ENCODE results near the gene RABGEF1.
"Not testable (repeated sequence)": the region's sequence is repeated elsewhere in the genome, so short reads cannot be mapped to it uniquely, and the experiment has no call there.

RABGEF1 gene

GRCh38 chr7:66816658-66817057, 76.1 kb downstream of the RABGEF1 start:
- not testable (repeated sequence) for DNase-seq

GRCh38 chr7:66817208-66817795, 76.8 kb downstream of the RABGEF1 start:
- peak in 1 of 3 donors; percentile 26 for DNase-seq

- not testable (repeated sequence) for DNase-seq
Measured at GRCh38 chr7:66817956-66818355, 77.4 kb downstream of the RABGEF1 start.

DNA sequence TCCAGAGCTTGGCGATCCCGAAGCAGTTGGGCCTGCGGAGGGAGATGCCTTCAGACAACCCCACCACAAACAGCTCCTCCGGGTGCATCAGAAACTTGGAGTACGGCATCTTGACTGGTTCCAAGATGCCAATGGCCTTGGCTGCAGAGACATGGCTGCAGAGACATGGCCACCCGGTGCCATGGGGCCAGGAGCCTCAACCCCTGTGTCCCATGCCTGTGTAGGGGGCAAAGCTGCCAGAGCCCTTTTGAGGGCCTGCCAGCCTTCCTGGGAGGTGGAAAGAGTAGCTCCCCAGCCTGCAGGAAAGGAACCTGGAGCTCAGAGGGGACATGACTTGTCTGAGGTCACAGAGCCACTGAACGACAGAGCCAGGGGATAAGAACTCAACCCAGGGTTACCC, 83.5 kb downstream of the RABGEF1 start:
- no peak for DNase-seq

- peak; percentile 77 to 81 (median 78) for DNase-seq
Measured at GRCh38 chr7:66825538-66825937, 85.0 kb downstream of the RABGEF1 start.

DNA sequence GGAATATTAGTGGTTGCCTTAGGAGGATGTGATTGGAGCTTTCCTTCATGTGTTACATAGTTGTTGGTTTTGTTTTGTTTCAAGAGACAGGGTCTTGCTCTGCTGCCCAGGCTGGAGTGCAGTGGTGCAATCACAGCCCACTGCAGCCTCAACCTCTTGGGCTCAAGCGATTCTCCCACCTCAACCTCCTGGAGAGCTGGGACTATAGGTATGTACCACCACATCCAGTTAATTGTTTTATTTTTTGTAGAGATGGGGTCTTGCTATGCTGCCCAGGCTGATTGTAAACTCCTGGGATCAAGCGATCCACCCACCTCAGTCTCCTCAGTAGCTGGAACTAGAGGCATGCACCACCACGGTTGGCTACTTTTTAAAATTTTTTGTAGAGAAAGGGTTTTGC, 86.1 kb downstream of the RABGEF1 start:
- no peak for DNase-seq

DNA sequence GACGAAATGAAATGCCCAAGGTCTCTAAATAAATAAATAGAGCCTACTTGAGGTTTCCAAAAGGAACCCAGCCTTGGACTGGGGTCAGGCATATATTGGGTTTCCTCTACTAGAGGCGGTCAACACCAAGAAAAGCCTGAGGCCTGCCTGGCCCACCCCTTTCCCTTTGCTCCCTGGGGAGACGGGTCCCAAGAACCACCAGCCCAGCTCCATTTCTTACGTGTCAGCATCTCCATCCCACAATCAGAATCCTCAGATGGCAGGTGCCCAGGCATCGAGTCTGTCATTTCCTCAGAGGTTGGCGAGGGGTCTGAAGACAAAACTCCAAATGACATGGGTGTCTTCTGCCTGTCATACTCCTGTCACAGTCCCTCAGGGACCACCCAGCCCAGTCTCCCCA, 90.4 kb downstream of the RABGEF1 start:
- DNase-seq, result not testable (repeated sequence)

DNA sequence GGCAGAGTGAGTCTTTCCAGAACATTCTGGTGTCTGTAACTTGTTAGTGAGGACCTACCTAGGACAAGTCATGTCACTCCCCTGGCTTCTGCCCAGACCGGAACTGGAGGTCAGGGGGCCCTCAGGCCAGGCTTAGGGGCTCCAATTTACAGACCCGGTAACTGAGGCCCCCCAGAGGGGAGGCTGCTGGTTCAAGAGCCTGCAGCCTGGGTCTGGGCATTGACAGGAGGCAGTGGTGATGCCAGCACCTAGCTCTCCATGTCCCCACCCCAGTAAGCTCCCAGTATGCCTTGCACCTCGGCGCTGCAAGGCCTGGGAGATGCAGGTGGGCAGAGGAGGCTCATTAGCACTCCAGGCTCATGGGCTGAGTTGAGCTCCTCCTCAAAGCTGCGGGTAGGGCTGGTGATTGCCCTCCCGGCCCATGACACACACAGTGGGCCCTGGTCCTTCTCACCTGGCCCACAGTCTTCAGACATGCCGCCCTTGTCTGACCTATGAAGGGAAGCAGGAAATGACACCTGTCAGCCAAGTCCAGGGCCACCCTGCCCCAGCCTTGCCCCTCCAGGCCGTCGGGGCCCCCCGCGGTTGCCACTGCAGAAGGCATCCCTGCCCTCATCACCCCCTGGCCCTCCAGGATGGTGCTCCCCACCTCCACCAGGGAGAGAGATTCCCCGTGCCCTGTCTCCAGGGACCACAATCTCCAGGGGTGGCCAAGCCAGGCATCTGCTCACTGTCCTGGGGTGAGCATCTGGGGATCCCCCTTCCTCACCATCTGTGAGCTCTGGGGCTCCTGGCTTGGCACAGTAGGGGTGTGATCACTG, 92.2 kb downstream of the RABGEF1 start:
- DNase-seq, result no peak

DNA sequence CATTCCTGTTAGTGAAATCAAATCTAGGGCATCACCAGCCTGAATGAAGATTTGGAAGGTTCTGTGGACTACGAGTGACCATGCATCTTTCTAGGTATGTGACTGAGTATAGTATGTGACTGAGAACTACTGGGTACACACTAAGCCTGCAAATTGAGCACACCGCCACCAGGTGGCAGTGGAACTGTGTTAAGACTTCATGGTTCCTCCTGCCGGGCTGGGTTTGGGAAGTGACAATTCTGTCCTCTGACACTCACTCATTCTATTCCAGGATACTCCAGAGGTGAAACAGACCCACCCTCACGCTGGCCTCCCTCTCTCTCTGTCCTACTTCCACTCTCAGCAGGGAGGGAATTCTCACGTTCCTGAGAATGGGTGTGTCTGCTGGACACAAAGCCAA, 96.5 kb downstream of the RABGEF1 start:
- DNase-seq, result peak; percentile 85 to 86 (median 86)

- DNase-seq, result no peak
Measured at GRCh38 chr7:66837661-66838060, 97.1 kb downstream of the RABGEF1 start.

DNA sequence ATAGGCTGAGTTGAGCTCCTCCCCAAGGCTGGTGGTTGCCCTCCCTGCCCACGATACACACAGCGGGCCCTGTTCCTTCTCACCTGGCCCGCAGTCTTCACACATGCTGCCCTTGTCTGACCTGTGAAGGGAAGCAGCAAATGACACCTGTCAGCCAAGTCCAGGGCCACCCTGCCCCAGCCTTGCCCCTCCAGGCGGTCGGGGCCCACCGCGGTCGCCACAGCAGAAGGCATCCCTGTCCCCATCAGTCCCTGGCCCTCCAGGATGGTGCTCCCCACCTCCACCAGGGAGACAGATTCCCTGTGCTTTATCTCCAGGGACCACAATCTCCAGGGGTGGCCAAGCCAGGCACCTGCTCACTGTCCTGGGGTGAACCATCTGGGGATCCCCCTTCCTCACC, 99.3 kb downstream of the RABGEF1 start:
- DNase-seq, result no peak

DNA sequence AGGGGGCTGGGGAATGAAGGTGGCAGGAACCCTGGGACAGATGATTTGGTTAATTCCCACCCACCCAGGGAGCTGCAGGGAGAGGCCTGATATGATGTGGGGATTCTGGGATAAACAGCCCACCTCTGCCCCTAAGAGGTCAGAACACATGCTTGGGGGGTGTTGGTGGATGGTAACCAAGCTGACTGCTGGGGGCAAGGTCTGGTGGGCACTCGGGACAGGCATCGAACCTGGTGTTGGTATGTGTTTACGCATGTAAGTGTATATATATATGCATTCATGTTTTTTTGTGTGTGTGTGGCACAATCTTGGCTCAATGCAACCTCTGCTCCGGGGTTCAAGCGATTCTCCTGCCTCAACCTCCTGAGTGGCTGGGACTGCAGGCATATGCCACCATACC, 99.8 kb downstream of the RABGEF1 start:
- no peak for DNase-seq

DNA sequence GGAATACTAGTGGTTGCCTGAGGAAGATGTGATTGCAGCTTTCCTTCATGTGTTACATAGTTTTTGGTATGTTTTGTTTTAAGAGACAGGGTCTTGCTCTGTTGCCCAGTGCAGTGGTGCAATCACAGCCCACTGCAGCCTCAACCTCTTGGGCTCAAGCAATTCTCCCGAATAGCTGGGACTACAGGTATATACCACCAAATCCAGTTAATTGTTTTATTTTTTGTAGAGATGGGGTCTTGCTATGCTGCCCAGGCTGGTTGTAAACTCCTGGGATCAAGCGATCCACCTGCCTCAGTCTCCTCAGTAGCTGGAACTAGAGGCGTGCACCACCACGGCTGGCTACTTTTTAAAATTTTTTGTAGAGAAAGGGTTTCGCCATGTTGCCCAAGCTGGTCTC, 101.4 kb downstream of the RABGEF1 start:
- no peak for DNase-seq

GRCh38 chr7:66843492-66843891, 103.0 kb downstream of the RABGEF1 start:
- DNase-seq, result not testable (repeated sequence)

- peak; percentile 99 to 100 (median 100) for DNase-seq
Measured at GRCh38 chr7:66844552-66845378, 104.2 kb downstream of the RABGEF1 start.

- no peak for DNase-seq
Measured at GRCh38 chr7:66845379-66846095, 105.0 kb downstream of the RABGEF1 start.

DNA sequence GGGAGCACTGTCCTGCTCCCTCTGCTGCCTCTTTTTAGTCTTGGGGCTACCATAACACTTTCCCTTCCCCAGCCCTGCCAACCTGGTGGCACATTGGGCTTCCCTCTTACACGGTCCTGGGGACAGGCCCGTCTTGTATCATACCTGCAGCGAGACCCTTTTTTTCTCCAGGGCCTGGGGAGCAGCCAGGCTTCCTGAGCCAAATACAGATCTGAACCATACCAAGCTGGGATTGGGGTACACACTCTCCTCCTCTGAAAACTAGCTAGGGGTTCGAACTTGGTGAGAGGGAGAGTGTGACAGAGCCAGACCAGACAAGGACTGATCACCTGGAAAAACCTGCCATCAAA, 105.5 kb downstream of the RABGEF1 start:
- DNase-seq, result not testable (repeated sequence)

DNA sequence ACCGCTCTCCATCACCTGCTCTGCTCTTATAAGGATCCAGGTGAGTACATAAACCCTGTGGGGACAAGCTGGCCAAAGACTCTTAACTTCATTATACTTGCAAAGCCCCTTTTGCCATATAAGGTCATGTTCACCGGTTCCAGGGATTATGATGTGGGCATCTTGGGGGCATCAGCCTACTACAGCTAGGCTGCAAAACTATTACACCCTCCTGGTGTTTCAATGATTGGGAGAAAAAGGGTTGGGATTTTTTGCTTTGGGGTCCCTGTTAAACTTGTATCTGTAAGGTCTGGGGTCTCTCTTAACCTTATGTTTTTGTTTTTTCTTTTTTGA, 107.0 kb downstream of the RABGEF1 start:
- not testable (repeated sequence) for DNase-seq

DNA sequence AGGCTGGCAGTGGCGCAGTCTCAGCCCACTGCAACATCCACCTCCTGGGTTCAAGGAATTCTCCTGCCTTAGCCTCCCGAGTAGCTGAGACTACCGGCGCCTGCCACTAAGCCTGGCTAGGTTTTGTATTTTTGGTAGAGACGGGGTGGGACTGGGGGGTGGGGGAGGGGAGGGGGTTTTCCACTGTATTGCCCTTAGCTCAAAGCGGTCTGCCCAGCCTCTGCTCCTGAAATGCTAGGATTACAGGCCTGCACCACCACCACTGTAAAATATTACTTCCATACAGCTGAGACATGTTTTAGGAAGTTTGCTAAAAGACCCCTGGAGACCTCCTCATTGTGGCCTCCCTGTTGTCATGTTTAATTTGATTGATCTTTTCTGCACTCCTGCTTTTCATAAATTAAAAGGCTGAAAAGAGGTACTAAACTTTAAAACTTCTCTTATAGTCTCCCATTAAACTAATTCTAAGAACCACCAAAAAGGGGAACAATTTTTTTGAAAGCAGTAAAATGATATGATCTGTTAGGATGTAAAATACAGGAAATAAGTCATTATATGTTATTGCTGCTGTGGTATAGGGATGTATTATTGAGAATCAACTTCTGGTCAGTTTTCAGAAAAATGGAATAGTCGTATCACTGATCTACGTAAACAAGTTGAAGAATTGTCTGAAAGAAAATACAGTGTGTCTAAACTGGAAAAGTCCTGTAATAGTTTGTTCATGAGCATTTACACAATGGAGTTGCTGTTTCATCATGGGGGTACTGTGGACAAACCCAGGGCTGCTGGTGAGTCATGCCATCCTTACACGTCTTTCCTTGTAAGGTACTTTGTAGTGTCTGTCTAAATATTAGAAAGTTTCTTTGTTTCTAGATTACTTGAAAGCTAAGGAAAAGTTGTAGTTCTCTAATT, 107.6 kb downstream of the RABGEF1 start:
- peak; percentile 81 to 90 (median 84) for DNase-seq

- no peak for DNase-seq
Measured at GRCh38 chr7:66859339-66859738, 118.8 kb downstream of the RABGEF1 start.

- DNase-seq, result no peak
Measured at GRCh38 chr7:66859794-66860645, 119.5 kb downstream of the RABGEF1 start.
